Activated CD4-positive, alpha-beta T cell treated with anti-CD3 and anti-CD28 coated beads, Interleukin-2, Interleukin-4, amounts not matched to agents 100 ng/mL and 50 ng/mL, durations not matched to agents 16 hours and 8 hours (primary cell): ENCODE results near the gene RBM14.
"Not testable (repeated sequence)": the region's sequence is repeated elsewhere in the genome, so short reads cannot be mapped to it uniquely, and the experiment has no call there.

Source experiments
- DNase-seq: peaks from one replicate; pipeline ENCODE4 v3.0.0-alpha.2; 2020; ENCODE audit warnings: low spot score

RBM14 gene

DNA sequence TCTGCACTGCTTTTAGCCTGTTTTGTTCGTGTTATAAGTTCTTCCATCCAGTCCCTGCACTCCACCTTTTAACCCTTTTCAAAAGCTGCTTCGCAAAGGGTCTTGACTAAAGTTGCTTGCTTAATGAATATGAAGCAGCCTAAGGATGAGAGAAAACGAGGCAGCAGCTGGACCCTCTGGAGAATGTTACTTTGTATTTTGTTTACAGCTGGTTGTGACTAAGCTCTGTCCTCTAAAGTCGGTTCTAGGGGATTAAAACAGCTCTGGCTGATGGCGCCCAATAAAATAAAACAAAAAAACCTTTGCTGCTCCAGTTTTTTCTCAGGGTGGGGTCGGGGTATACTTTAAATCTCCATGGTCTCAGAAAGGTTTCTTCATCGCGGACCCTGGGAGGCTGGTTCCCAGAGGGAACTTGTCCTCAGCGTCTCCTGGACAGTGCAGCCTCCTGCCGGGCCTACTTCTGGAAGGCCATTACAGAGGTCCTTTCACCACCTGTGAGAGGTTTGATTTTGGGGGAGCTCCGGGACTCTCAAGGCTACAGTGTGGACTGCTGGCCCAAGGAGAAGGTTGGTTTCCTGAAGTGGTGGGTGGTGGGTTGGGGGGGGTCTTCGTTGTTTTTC is 21.2 kb downstream of the RBM14 start:
- no peak for DNase-seq

- DNase-seq, result peak; percentile 99
These were observed 22.0 kb downstream of the RBM14 start, which contains the start of gene RBM4 for GRCh38 chr11:66638177-66639065. Gene RBM4 (plus strand): TSS chr11:66638703. CDS start chr11:66639712, 1,009 bp downstream.

DNA sequence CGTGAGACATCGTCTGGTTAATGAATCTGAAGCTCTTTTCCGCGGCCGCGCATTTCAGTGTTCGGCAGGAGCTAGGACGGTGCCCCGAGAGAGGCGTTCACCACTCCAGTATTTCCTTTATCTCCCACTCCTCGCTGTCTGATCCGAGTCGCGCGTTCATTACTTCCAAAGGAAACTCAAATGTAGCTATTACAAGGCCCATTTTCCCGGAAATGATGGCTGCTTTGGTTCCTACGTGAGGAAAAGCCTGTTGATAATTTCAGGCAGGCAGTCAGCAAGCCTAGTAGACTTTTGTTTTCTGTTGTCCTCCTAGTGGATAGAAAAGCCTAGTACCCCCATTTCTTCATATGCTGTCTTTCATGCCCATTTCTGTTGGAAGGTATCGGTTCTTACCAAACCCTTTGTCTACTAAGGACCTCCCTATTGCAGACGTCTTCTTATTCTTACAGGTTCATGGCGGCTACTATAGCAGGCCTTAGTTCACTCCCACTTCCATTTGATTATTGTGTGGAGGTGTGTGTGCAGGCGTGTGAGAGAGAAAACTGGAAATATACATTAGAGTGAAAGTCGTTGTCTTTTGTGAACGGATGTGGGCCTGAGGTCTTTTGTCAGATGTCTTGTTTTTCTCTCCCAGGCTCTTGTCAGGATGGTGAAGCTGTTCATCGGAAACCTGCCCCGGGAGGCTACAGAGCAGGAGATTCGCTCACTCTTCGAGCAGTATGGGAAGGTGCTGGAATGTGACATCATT is 22.8 kb downstream of the RBM14 start:
- DNase-seq, result peak; percentile 24

DNA sequence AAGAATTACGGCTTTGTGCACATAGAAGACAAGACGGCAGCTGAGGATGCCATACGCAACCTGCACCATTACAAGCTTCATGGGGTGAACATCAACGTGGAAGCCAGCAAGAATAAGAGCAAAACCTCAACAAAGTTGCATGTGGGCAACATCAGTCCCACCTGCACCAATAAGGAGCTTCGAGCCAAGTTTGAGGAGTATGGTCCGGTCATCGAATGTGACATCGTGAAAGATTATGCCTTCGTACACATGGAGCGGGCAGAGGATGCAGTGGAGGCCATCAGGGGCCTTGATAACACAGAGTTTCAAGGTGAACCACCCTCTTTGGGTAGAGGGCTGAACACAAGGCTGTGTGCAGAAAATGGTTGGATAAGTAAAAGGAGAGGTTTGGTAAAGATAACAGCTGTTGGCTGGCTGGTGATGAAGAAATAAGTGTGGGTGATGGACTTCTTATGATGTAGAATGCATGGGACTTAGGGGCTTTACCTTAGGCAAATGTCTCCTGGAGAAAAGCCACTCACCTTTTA is 23.4 kb downstream of the RBM14 start:
- not testable (repeated sequence) for DNase-seq

- DNase-seq, result no peak
These were observed 25.4 kb downstream of the RBM14 start for GRCh38 chr11:66641834-66642233.

DNA sequence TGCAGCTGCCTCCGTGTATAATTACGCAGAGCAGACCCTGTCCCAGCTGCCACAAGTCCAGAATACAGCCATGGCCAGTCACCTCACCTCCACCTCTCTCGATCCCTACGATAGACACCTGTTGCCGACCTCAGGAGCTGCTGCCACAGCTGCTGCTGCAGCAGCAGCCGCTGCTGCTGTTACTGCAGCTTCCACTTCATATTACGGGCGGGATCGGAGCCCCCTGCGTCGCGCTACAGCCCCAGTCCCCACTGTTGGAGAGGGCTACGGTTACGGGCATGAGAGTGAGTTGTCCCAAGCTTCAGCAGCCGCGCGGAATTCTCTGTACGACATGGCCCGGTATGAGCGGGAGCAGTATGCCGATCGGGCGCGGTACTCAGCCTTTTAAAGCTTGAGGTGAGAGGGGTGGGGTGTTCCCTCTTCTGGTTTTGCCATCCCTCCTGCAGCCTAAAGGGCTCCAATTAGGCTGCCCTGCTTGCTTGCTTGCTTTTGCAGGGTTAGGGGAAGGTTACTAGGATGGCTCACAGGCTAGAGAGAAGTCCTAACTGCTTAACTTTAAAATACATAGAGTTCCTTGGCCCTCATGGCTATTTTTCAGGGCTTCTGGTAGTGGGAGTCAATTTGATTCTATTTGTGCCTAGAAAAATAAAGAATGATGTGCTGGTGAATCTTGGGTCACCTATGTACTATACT is 27.5 kb downstream of the RBM14 start:
- DNase-seq, result no peak

DNA sequence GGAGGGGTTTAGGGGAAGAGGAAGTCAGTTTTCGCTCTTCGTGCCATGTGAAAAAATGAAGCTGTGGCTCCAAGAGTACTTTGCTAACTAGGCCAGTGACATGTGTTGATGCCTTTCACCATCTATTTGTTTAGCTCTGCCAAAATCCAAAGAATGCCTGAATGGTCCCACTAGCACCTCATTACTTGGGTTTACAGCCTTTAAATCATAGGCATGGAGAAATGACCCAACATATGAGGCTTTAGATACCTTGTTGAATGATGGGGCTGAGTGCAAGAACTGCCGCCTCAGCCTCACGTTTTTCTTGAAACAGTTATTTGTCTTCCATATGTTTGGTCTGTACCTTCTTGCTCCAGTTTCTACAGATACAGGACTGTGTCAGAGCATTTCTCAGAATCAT is 30.4 kb downstream of the RBM14 start:
- DNase-seq, result no peak

- no peak for DNase-seq
These were observed 33.5 kb downstream of the RBM14 start for GRCh38 chr11:66649903-66650302.

DNA sequence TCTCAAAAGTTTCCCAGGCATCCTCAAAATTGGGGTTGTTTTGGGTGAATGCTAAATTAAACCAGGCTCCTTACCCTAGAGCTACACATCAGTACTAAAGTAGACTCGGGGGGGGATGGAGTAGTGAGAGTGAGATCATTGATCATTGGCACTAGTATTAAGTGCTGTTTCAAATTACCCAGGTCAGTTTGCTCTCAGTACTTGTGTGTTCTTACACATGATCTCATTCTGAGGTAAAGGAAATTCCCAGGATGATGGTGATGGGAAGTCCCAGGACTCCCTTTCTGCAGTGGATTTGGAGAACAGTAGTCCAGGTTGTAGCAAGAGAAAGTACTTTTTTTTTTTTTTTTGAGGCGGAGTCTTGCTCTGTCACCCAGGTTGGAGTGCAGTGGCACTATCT is 34.6 kb downstream of the RBM14 start:
- DNase-seq, result no peak

- DNase-seq, result no peak
These were observed 36.2 kb downstream of the RBM14 start for GRCh38 chr11:66652651-66653050.

- no peak for DNase-seq
These were observed 36.7 kb downstream of the RBM14 start for GRCh38 chr11:66653123-66653522.

GRCh38 chr11:66659763-66660162 is 43.3 kb downstream of the RBM14 start:
- no peak for DNase-seq

GRCh38 chr11:66663741-66664296 is 47.4 kb downstream of the RBM14 start:
- no peak for DNase-seq

GRCh38 chr11:66665369-66665768 is 48.9 kb downstream of the RBM14 start:
- DNase-seq, result no peak

GRCh38 chr11:66670816-66671215 is 54.4 kb downstream of the RBM14 start:
- no peak for DNase-seq

DNA sequence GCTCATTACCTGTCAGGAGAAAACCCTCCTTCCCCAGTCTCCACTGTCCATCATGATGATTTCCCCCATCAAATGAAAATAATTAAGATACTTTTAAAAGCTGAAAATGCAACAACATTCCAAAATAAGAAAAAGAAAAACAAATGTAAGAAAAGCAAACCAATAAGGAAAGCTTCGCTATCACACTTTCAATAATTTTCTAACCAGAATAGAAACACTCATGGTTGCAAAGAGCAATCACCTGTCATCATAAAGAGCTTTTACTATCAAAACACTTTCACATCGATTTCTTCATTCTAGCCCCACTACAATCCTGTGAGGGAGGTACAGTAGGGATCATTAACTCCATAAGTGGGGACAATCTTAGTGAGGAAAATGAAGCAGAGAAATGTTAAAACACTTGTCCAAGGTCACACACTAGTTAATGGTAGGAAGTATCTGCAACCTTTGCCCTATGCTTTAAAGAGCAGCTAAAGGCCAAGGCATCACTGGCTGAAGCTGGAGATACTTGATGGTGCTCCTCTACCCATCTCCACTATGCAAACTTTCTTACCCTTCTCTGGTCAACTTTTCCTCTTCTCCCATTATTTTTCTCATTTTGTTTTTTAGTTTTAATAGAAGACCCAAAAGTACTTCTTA is 58.7 kb downstream of the RBM14 start:
- no peak for DNase-seq

DNA sequence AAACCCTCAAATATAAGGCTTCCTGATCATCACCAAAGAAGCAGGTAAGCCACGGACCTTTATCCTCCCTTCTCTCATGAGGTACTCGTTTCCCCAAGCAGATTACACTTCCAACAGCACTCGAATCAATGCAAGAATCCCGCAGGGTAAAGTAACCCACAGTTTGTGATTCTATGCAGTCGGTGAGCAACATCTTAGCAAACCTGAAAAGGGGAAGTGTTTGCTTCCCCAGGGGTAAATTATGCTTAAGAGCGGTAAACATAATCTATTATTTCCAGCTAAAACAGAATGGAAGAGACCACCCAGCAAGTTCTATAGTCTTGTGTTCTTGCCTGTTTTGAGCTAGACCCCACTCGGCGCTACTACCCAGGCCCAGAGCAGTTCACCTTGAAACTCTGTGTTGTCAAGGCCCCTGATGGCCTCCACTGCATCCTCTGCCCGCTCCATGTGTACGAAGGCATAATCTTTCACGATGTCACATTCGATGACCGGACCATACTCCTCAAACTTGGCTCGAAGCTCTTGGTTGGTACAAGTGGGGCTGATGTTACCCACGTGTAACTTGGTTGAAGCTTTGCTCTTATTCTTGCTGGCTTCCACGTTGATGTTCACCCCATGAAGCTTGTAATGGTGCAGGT is 60.0 kb downstream of the RBM14 start:
- DNase-seq, result no peak
